ENCODE measurements around the gene CPSF4. TPM values are rescaled to one million over a fixed set of nuclear protein-coding genes. Genes with fewer than 3 reads are reported as not detected.

Gene CPSF4
- total RNA-seq, 1 donor from 2014 or later = 23.8 TPM

DNA sequence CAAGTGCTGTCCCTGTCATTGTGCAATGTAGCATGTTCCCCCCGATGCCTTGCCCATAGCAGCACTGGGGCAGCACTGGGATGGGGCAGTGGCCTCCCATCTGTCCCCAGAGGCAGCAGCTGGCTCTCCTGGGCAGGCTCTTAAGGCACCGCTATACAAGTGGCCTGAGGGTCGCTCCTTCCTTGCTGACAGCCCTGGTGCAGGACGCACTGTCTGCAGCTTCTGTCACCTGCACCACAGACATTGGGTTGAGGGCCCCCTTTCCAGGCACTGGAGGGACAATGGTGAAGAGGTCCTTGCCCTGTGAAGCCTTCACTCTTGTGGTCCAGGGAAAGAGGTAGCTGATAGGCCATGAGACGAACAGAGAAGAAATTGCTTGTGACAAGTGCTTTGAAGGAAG lies 10.6 kb downstream of the CPSF4 start:
- no peak for ATAC-seq

DNA sequence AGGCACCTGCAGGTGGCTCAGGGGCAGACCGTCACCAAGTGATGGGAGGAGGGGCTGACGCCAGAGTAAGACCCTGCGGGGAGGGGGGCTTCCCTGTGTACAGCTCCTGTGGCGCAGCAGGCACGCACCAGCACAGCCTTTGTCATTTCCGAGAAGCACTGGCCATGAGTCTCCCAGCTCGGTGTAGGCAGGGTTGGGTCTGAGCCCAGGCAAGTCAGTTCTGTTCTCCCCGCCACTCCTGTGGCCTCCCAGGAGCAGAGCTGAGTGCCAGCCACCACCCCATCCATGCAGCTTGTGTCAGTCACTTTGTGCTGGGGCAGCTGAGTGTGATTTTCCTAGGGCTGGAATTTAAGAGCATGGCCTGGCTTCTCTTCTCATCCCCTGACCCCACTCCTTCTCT lies 13.2 kb downstream of the CPSF4 start:
- peak; percentile 53 for ATAC-seq

DNA sequence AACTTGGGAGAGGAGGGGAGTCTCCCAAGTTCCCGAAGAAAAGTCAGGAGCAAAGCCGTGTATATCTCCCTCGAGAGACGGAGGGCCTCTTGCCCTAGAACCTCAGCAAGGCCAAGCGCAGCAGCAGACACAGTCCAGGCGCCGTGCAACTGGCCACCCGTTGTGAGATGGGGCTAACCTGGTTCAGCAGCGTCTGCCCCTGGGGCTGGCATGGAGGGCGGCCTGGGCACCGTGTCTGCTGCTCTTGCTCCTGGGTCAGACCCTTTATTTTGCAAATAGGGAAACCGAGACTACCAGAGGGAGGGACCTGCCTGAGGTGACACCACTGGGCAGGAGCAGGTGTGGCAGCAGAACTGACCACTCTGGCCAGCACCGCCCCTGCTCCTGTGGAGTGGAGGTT lies 13.8 kb downstream of the CPSF4 start:
- peak; percentile 23 for ATAC-seq

DNA sequence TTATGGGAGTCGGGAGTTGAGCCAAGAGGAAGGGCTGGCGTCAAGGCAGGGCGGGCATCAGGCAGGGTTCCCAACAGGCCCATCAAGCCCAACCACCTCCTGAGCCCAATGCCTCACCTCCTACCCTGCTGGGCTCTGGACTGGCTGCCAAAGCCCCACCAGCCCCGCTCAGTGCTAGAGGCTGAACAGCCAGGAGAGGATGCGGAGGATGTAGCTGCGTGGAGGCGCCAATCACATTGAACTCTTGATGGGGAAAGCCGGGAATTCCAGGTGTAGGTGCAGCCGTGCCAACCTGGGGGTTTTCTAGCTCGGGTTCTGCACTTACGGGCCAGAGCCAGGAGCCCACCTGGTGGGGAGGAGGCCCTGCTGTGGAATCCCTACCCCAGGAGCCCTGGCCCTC lies 14.4 kb downstream of the CPSF4 start:
- peak; percentile 78 for ATAC-seq

DNA sequence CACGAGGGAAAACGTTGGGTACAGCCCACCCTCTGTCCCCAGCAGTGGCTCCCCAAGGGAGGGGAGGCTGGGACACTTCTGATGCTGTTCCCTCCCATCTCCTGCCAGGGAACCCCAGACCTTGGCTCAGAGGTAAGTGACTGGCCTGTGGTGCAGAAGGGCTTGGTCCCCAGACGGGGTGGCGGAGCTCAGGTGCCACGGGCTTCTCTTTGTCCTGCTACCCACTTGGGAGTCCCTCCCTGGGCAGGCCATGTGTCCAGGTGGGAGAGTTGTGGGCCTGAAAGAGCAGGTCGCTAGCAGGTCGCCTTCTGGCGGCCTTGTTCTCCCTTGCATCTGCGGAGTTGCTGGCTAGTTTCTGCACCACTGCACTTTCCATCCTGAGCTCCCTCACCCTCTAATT lies 17.1 kb downstream of the CPSF4 start:
- ATAC-seq = no peak

DNA sequence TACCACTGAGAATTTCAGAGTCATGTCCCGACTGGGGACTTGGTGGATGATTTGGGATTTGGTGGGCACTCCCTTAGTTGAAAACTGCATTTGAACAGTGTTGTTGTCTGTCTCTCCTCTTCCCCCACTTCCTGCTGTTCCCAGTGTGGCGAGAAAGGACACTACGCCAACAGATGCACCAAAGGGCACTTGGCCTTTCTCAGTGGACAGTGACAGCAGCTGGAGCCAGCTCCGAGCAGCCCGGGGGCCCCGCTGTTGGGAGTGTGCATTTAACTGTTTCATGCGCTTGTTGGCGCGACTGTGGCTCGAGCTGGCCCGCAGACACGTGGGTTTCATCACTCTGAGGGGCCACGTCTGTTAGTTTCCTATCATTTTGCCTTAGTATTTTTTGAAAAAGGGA lies 17.5 kb downstream of the CPSF4 start:
- no peak for ATAC-seq

DNA sequence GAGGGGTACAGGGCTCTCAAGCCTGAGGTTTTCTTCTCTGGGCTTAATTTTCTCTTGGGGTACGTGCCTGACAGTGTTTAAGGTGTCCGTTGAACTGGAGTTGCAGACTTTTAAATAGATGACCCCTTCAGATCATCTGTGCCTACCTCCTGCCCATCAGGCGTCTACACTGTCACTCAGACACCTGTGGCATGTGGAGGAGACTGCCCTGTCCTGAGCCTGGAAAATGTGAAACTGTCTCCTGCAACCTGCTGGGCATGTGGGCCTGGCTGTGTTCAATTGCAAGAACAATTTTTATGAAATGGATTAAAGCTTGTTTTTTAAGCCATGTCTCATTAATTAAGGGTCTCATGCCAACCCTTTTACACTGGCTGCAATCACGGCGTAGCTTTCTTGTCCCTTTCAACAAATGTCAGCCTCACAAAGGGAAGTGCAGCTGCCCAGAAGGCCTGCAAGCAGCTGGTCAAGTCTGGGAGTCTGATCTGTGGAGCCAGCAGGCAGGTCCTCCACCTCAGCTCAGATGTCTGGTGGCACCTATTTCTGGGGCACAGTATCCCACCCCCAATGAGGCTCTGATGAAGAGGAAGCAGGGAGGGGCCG lies 18.4 kb downstream of the CPSF4 start:
- ATAC-seq = no peak

DNA sequence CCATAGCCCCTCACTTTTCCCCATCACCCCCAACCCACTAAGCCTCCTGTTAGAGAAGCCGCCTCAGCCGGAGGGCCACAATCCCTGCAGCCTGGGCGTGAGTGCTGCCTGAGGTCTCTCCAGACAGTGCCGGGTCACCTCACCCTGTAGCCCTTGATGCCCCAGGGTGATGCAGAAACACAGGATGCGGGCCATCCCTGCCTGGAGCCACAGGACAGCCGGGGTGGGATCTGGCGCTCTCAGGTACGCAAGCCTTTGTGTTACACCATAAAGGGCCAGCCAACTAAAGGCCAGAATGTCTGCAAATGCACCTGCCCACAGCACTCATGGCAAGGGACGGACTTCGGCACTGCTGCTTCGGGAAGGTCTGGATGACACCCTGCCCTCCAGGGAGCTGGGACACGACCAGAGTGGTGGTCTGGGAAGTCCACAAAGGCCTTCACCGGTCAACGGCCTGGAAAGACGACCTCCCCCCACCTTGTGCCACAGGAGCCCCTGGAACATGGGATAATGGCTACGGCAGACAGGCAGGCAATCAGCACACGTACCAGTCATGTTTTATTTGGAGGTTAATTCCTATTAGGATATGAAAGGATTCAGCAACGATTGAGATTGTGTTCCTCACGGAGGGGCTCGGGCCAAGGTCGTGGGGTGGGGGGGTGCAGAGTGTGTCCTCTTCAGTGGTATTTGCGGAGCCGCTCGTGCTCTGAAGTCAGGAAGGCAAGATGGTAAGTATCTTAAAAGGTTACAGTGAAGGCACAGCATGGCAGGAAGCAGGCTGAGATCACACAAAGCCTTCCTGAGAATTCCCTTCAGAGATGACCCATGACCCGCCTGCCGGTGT lies 19.1 kb downstream of the CPSF4 start:
- ATAC-seq = no peak

DNA sequence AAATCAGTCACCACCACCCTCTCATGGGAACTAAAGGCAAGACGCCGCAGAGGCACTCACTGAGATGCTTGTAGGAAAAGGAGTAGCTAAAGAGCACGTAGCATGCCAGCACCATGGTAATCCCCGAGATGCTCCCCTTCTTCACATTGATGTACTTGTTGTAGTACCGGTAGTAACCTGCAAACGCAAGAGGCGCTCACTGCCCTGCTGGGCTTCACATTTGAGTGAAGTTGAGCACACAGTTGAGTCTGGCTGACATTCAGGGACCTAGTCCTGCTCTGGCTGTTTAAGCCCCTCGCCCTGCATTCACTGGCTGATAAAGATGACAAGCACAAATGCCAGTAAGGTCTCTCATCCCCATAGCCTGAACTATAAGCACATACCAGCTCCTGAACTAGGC lies 20.3 kb downstream of the CPSF4 start:
- ATAC-seq = peak; percentile 20

DNA sequence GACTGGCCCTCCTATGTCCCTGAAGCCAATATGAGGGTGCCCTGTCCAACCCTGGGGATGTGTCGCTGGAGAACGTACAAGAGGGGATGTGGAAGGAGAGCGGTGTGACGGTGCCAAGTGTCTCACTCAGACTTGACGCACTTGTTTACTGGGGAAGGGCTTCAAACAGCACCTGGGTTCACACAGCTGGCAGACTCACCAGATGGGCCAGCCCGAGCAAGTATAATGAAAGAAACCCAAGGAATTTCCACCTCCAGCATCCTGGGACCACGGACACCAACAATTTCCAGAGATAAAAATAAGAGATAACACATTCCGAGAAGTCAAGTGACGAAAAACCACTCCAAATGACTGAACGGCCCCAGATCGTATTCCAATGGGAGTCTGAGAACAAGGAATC lies 21.9 kb downstream of the CPSF4 start:
- no peak for ATAC-seq

DNA sequence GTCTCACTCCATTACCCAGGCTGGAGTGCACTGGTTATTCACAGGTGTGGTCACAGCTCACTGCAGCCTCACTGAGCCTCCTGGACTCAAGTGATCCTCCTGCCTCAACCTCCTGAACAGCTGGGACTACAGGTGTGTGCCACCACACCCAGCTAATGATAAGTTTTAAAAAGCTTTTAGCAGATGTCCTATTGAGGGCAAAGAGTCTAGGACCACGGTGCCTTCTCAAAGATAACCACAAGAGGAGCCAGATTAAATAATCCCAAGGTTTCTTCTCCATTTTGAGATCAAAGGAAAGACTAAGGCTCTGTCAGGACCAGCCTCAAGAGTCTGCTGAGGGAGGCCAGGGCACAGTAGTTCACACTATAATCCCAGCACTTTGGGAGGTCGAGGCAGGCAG lies 22.5 kb downstream of the CPSF4 start:
- ATAC-seq = no peak

DNA sequence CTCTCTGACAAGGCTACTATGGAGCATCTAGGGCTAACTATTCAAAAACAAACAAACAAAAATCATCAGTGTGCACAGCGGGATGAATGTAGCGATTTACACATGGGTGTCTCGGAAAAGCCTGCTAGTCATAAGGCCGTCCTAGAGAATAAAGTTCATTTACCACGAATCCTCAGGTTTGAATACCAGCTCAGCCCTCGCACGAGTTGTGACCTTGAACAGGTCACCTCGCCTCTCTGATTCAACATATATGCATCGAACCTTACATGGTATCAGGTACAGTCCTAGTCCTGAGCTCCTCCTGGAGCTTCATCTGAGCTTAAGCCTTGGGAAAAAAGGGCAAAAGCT lies 26.7 kb downstream of the CPSF4 start:
- peak; percentile 12 for ATAC-seq

DNA sequence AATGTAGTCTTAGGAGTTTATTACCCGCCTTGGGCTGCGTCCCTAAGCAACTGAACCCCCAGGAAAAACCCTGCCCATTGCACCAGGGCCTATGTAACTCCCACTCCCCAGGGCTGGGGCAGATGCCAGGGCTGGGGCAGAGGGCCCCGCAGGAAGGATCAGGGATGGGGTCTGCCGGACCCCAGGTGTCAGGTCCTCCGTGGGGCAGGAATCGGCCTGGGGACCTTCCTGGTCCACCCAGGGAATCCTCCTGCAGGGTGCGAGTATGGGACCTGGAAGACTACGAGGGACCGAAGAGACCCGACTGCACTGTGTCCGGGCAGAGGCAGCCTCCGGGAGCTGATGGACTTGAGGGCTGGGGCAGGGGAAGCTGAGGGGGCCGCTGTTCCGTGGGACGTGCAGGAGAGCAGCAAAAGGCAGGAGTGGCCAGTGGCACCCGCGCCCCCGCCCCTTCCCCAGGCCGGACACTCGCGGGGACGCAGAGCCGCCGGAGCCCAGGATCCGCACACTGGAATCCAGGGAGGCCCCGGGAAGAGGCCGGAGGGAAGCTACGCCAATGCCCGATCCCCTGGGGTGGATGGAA lies 29.7 kb downstream of the CPSF4 start:
- ATAC-seq = no peak

DNA sequence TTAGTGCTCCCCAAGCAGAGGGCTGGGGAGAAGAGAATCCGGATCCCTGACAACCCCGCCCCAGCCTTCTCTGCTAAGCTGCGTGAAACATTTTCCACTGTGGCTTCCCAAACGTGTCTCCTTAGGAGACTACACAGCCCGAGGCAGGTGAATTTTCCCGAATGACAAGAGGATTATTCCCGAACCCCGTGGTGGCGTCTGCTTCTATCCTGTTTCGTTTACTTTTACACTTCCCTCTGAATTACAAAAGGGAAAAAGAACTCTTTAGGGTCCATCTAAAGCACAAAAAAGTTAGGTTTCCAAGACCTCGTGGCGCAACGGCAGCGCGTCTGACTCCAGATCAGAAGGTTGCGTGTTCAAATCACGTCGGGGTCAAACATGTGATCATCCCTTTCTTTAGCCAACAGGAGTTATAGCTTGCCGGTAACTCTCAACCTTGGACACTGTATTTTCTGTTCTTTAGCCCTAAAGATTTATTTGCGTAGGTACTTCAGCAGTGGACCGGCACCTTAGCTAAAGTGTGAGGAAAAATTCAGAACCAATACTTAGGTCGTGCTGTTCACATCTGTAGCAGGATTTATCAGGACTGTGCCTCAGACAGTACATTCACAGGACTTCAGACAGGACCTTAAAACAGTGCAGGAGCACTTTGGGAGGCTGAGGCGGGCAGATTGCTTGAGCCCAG lies 30.8 kb downstream of the CPSF4 start:
- ATAC-seq = no peak

DNA sequence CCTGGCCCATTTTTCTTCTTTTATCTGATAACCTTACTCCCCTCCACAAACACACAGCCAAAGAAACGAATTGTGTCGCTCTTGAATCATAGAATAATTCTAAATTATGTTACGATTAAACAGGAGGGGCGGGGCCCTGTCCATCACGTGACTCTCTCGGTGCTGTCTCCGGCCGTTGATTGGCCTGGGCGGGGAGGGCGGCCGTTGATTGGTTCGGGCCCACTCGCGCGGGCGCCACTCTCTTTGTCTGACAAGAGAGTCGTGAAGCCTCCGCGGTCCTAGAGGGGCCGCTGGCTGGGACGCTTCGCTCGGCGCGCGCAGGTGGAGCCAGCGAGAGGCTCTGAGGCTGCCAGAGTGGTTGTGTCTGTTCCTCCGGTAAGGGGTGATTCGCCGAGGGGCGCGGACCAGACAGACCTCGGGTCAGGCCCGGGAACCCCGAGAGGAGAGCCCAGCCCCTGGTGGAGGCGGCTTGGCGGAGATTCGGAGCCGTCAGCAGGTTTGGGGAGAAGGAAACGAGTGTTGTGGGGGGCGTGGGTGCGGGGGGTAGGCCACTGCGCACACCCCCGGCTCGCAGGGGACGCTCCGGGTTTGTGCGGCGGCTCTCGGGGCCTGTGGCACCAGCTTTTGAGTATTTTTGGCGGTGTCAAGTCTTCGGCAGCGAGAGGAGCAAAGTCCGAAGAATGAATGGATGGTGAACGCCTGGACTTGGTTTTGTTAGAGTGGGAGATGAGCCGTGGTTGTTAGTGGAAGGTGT lies 34.0 kb downstream of the CPSF4 start, which contains the start of gene ZNF789:
Gene ZNF789, plus strand, starts transcription at position 330 of the 754 bp plus-strand sequence. CDS start 3,567 bp downstream, outside the sequence.
- peak; percentile 98 for ATAC-seq

DNA sequence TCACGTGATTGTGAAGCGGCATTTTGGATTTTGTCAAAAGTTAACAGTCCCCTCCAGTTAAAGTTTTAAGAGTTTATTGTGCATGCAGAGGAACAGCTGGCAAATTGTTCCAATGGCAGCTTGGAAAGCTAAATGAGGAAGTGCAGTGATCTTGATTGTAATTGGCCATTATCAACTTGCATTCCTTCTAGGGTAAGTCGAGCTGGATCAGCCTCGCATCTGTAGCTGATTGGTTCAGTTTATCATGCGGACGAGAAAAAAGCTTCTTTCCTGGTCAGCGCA lies 34.5 kb downstream of the CPSF4 start:
- peak; percentile 45 for ATAC-seq

DNA sequence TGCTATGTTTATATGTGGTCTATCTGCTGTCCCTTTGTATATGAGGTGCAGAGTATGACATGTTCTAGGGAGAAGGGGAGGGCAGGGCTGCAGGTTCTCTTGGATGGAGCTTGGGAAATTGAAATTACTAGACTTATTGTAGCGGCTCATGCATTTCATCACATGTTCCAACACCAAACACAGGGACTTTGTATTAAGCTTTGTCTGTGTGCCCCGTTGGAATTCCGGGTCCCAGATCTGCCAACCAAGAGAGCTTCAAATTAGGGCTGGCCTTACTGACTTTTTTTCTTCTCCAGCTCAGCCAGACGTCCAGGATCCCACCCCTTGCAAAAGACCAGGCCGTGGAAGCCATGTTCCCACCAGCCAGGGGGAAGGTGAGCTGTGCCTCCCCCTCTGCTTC lies 37.4 kb downstream of the CPSF4 start:
- no peak for ATAC-seq

DNA sequence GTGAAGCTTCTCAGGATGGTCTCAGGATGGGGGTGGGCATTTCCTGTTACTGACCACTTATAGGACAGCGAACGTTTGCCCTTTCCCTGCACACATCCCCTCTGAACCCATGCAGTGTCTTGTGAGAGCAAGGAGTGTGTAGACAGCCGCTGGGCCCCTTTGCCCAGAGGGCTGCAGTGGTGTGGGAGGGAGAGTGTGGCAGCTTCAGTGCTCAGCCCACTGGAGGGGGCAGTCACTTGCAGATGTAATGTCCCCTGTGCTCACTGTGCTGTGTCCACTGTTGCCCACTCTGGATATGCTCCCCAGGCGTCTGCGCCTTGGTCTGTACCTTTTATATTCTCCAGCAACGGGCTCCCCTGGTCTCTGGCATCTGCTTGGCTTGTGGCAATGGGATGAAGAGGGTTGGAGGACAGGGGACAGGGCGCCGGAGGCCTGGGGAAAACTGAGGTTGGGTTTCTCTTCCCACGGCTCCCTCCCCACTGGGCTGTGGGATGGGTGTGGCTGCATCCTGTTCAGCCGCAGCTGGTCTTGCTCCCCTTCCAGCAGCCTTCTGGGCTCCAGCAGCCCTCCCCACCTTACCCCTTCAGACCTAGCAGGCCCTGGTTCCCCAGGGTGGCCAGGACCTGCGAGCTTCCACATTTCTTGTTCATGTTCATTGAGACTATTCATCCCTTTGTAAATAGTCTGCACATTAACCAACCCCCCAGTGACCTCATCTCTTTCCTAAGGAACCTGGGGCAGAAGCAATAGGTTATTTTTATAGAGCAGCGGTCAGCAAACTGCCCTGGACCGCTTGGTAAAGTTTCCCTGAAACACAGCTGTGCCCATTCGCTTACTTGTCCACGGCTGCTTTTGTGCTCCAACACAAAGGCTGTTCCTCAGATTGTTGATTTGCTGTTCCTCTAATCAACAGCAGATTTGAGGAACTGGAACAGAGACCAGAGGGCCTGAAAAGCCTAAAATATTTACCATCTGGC lies 40.0 kb downstream of the CPSF4 start:
- no peak for ATAC-seq

DNA sequence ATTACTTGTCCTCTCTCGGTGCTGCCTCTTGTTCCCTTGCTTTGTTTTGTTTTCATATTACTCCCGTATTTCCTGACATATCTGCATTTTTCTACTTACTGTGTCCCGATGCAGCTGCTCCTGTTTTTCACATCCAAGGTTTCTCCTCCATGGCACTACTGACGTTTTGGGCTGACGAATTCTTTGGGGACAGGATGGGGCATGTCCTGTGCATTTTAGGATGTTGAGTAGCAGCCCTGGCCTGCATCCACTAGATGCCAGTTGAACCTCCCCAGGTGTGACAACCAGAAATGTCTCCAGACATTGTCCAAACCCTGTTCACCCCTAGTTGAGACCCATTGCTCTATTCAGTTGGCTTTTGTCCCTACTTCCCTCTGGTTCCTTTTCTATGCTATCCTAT lies 46.4 kb downstream of the CPSF4 start:
- ATAC-seq = peak; percentile 56

DNA sequence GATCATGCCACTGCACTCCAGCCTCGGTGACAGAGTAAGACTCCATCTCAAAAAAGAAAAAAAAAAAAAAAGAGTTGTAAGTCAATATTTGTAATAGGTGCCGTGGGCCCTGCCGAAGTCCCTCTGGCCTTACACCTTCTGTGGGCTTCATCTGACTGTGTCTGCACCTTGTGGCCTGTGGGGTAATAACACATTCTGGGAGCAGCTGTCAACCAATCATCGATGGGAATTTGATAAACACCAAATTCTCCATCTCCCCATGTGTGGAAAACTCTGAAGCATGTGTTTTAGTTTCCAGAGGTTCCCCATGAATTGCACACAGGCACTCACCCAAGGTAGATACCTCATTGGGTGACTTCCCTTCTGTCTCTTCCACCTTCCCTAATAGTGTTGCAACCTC lies 50.5 kb downstream of the CPSF4 start:
- peak; percentile 23 for ATAC-seq

DNA sequence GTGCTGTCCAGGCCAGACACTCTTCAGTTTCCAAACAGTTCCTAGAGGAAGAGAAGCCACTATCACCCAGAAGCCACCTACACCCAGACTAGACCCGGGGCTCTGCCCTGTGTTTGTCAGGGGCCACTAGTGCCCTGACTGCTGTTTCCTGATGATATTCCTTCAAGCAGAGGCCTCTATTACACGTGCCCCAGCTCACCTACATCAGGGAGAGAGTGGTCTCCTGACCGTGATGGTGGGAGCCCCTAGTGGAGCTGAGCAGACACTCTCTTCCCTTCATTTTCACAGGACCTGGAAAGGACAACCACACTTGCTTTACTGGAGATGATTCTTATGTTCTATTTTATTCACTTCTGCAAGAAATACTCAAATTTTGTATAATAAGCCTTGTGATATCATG lies 52.1 kb downstream of the CPSF4 start:
- no peak for ATAC-seq

DNA sequence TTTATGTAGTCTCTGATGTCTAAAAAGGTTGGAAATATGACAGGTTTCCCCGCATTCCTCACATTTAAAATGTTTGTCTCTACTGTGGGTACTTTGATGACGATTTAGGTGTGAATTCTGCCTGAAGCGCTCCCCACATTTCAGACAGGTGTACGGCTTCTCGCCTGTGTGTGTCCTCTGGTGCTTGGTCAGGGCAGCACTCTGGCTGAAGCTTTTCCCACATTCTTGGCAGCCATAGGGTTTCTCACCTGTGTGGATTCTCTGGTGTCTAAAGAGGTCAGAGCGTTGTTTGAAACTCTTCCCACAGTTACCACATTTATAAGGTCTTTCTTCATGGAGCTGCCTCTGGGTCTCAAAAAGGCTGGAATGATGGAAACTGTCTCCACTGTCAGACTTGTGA lies 55.1 kb downstream of the CPSF4 start:
- ATAC-seq = no peak
